ENCODE measurements around the gene MYZAP.
A peak's percentile ranks its signal among the peaks of the same experiment; 100 is the strongest.

MYZAP gene

GRCh38 chr15:57625703-57626448 is 34.2 kb downstream of the MYZAP start:
- DNase-seq (ENCODE audit: low spot score): no peak

GRCh38 chr15:57626713-57627440 is 35.2 kb downstream of the MYZAP start:
- no peak for DNase-seq (ENCODE audit: low spot score)

- DNase-seq (ENCODE audit: low spot score): no peak
Measured at GRCh38 chr15:57631386-57632110, 39.8 kb downstream of the MYZAP start.

GRCh38 chr15:57634290-57634689 is 42.6 kb downstream of the MYZAP start:
- no peak for DNase-seq (ENCODE audit: low spot score)

GRCh38 chr15:57635300-57635909 is 43.7 kb downstream of the MYZAP start:
- no peak for DNase-seq (ENCODE audit: low spot score)

GRCh38 chr15:57637846-57638245 is 46.1 kb downstream of the MYZAP start:
- no peak for DNase-seq (ENCODE audit: low spot score)

GRCh38 chr15:57639306-57639705 is 47.6 kb downstream of the MYZAP start:
- no peak for DNase-seq (ENCODE audit: low spot score)

- peak; percentile 63 for DNase-seq (ENCODE audit: low spot score)
Measured at GRCh38 chr15:57640930-57641682, 49.4 kb downstream of the MYZAP start.

- no peak for DNase-seq (ENCODE audit: low spot score)
Measured at GRCh38 chr15:57643826-57644225, 52.1 kb downstream of the MYZAP start.

GRCh38 chr15:57646087-57646486 is 54.4 kb downstream of the MYZAP start:
- no peak for DNase-seq (ENCODE audit: low spot score)

- no peak for DNase-seq (ENCODE audit: low spot score)
Measured at GRCh38 chr15:57647071-57647790, 55.5 kb downstream of the MYZAP start.

- peak; percentile 33 for DNase-seq (ENCODE audit: low spot score)
Measured at GRCh38 chr15:57647791-57648130, 56.1 kb downstream of the MYZAP start.

GRCh38 chr15:57649138-57649537 is 57.4 kb downstream of the MYZAP start:
- no peak for DNase-seq (ENCODE audit: low spot score)

- DNase-seq (ENCODE audit: low spot score): no peak
Measured at GRCh38 chr15:57651445-57651844, 59.7 kb downstream of the MYZAP start.

- no peak for DNase-seq (ENCODE audit: low spot score)
Measured at GRCh38 chr15:57652481-57652880, 60.8 kb downstream of the MYZAP start.

GRCh38 chr15:57654153-57654852 is 62.6 kb downstream of the MYZAP start:
- DNase-seq (ENCODE audit: low spot score): peak; percentile 68

- no peak for DNase-seq (ENCODE audit: low spot score)
Measured at GRCh38 chr15:57655053-57655452, 63.3 kb downstream of the MYZAP start.

GRCh38 chr15:57655809-57656208 is 64.1 kb downstream of the MYZAP start:
- no peak for DNase-seq (ENCODE audit: low spot score)

- no peak for DNase-seq (ENCODE audit: low spot score)
Measured at GRCh38 chr15:57656434-57656833, 64.7 kb downstream of the MYZAP start.

- DNase-seq (ENCODE audit: low spot score): no peak
Measured at GRCh38 chr15:57657619-57658018, 65.9 kb downstream of the MYZAP start.

All from GM03348 (cell line).